Neuronal stem cell (in vitro differentiated cells): ENCODE data around the gene MYL10.
A peak's percentile ranks its signal among the peaks of the same experiment; 100 is the strongest.

ENCODE experiments used
- DNase-seq: peaks from one replicate; pipeline ENCODE4 v3.0.0-alpha.2; 2013; ENCODE audit warnings: low spot score
- H2AFZ ChIP-seq: one replicate; pipeline ENCODE4 v1.6.1; 2013; ENCODE audit warnings: mild to moderate bottlenecking, low read length, inconsistent platforms
- H2AK5ac ChIP-seq: 2 replicates; pipeline ENCODE4 v1.6.1; 2013; ENCODE audit warnings: low read depth, mild to moderate bottlenecking, inconsistent platforms, low read length, moderate library complexity, mixed read lengths
- H2BK120ac ChIP-seq: 2 replicates; pipeline ENCODE4 v1.6.1; 2013; ENCODE audit warnings: low read depth, mild to moderate bottlenecking, inconsistent platforms, low read length, moderate library complexity, mixed read lengths
- H2BK12ac ChIP-seq: one replicate; pipeline ENCODE4 v1.6.1; 2013; ENCODE audit warnings: low read length, inconsistent platforms
- H2BK15ac ChIP-seq: 2 replicates; pipeline ENCODE4 v1.6.1; 2013; ENCODE audit warnings: mild to moderate bottlenecking, low read length, inconsistent platforms, mixed read lengths
- H2BK5ac ChIP-seq: one replicate; pipeline ENCODE4 v1.6.1; 2013; ENCODE audit warnings: inconsistent platforms, mild to moderate bottlenecking, low read length, moderate library complexity
- H3K14ac ChIP-seq: one replicate; pipeline ENCODE4 v1.6.1; 2013; ENCODE audit warnings: low read length, inconsistent platforms
- H3K18ac ChIP-seq: 2 replicates; pipeline ENCODE4 v1.6.1; 2013; ENCODE audit warnings: low read length, inconsistent platforms
- H3K23ac ChIP-seq: 2 replicates; pipeline ENCODE4 v1.6.1; 2013; ENCODE audit warnings: low read depth, mild to moderate bottlenecking, mixed read lengths, low read length, inconsistent platforms; ENCODE audit not compliant: poor library complexity
- H3K27ac ChIP-seq: replicated peaks from 3 replicates; pipeline ENCODE4 v1.5.1; 2013; ENCODE audit warnings: low read length, inconsistent platforms
- H3K27me3 ChIP-seq, 3 experiments: 2 replicates each; pipeline ENCODE4 v1.6.1; 2013; ENCODE audit warnings: low read length in 3 of 3, mild to moderate bottlenecking in 2 of 3, inconsistent platforms in 1 of 3, low read depth in 1 of 3, mixed read lengths in 1 of 3, moderate library complexity in 1 of 3; ENCODE audit not compliant: control insufficient read depth in 3 of 3, insufficient read depth in 3 of 3
- H3K36me3 ChIP-seq, 2 donors: replicated peaks in 1 of 2; 2 replicates each; pipeline ENCODE4 v1.6.1; 2013; ENCODE audit warnings: low read length in 2 of 2; ENCODE audit not compliant: control insufficient read depth in 2 of 2, insufficient read depth in 2 of 2
- H3K4ac ChIP-seq: 2 replicates; pipeline ENCODE4 v1.6.1; 2013; ENCODE audit warnings: inconsistent platforms, mild to moderate bottlenecking, low read length, moderate library complexity
- H3K4me1 ChIP-seq, 2 donors: 1 replicate in 1 of 2; 2 replicates in 1 of 2; pipeline ENCODE4 v1.6.1; 2013; ENCODE audit warnings: low read length in 2 of 2, low read depth in 1 of 2; ENCODE audit not compliant: control insufficient read depth in 2 of 2, insufficient read depth in 1 of 2
- H3K4me2 ChIP-seq: one replicate; pipeline ENCODE4 v1.6.1; 2013; ENCODE audit warnings: mild to moderate bottlenecking, low read length, inconsistent platforms; ENCODE audit not compliant: insufficient read depth, poor library complexity, severe bottlenecking
- H3K4me3 ChIP-seq, 2 donors: 2 replicates each; pipeline ENCODE4 v1.5.1; 2013; ENCODE audit warnings: low read length in 2 of 2, mild to moderate bottlenecking in 2 of 2, inconsistent platforms in 1 of 2, moderate library complexity in 1 of 2
- H3K79me1 ChIP-seq: one replicate; pipeline ENCODE4 v1.6.1; 2013; ENCODE audit warnings: low read depth, mild to moderate bottlenecking, inconsistent platforms, low read length, moderate library complexity
- H3K9ac ChIP-seq: one replicate; pipeline ENCODE4 v1.6.1; 2013; ENCODE audit warnings: mild to moderate bottlenecking, low read depth, low read length, inconsistent platforms; ENCODE audit not compliant: poor library complexity
- H3K9me3 ChIP-seq, 2 donors: replicated peaks in 1 of 2; 2 replicates each; pipeline versions ENCODE3 to v1.6.1; 2013; ENCODE audit warnings: low read length in 2 of 2, mild to moderate bottlenecking in 2 of 2, inconsistent platforms in 1 of 2, low read depth in 1 of 2, mixed read lengths in 1 of 2, moderate library complexity in 1 of 2; ENCODE audit not compliant: control insufficient read depth in 2 of 2, insufficient read depth in 1 of 2
- H4K8ac ChIP-seq: one replicate; pipeline ENCODE4 v1.6.1; 2013; ENCODE audit warnings: low read depth, mild to moderate bottlenecking, inconsistent platforms, low read length, moderate library complexity
- H4K91ac ChIP-seq: one replicate; pipeline ENCODE4 v1.6.1; 2013; ENCODE audit warnings: low read length, low read depth, mild to moderate bottlenecking, inconsistent platforms; ENCODE audit not compliant: poor library complexity
- WGBS, 2 donors: extraction: QIAGEN DNeasy Blood & Tissue Kit; methylation state at CpG; one replicate each; pipeline ENCODE4 v1.1.7; 2013; ENCODE audit warnings: missing lambda C conversion rate in 2 of 2, mixed read lengths in 1 of 2; ENCODE audit not compliant: insufficient read length in 2 of 2, insufficient replicate concordance in 1 of 2; ENCODE audit errors: extremely low coverage in 2 of 2; 5-methylcytosine and 5-hydroxymethylcytosine counted together

Gene MYL10

DNA sequence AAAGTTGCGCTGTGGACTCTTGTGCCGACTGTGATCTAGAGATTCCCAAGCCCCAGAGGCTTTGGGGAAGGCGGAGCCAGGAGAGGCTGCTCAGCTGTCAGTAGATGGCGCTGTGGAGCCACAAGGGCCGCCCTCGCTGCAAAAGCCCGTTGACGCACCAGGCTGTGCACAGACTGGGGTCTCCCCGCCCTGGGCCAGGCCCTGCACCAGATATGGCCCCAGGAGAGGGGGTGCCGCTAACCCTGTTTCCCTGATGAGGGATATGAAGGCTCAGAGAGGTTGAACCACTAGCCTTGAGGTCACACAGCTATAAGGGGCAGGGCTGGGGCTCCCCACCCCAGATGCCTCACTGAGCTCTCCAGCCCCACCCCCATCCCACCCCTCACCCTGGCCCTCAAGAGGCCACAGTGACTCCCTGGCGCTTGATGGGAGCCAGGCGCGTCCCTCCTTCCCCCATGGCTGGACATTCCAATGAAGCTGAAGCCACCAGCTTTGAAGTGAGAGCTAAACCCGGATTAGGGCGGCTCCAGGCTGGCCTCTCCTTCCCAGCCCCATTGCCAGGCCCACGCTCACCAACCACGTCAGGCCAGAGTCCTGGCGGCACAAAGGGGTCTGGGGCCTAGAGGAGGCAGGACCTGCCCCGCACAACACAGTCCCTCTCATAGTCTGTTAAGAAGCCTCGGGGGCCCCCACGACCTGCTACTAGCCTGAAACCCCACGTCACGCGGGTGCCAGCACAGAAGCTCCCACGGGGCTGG lies 26.4 kb downstream of the MYL10 start:
- Histone ChIP-seq H4K91ac (no peak overlapping the region), H3K4me3 (no peak overlapping the region), H2BK5ac (no peak overlapping the region), H2BK12ac (peak overlapping the region; percentile 79), H3K27me3 (peaks cover 0 to 17% (median 0%) of the 10 kb centered on the region in 3 experiments), H3K36me3 (no peaks in the 10 kb centered on the region), H3K4me1 (peaks cover 0 to 6% of the 10 kb centered on the region in 2 donors), H3K9ac (no peak overlapping the region), H3K4me2 (no peak overlapping the region), H3K9me3 (no peaks in the 10 kb centered on the region), H2BK15ac (peak overlapping the region; percentile 86), H2BK120ac (no peak overlapping the region), H4K8ac (no peak overlapping the region), H2AK5ac (peak overlapping the region; percentile 81), H3K14ac (no peak overlapping the region), H3K27ac (peak overlapping the region; percentile 1), H3K79me1 (no peaks in the 10 kb centered on the region), H3K4ac (no peak overlapping the region), H3K23ac (no peak overlapping the region), H2AFZ (peak overlapping the region; percentile 68), H3K18ac (peak overlapping the region; percentile 90)
- peak; percentile 87 for DNase-seq
- no CpG with 5 or more reads among the region's 25 CpGs for WGBS, 2 donors

DNA sequence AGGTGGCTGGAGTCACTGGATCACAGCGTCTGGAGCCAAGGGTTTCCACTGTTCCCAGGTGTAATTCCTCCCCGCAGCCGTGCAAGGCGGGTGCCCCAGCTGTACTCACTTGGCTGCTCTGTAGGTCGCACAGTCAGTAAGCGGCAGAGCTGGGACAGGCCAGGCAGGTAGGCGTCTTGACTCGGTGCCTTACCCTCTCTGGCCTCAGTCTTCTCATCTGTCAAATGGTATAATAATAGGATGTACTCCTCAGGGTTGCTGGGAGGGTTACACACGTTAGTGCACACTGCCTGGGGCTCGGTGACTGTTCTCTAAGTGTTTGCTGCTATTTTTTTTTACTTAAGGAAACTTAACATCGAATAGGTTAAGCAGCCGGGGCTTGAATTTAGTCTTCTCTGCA lies 27.0 kb downstream of the MYL10 start:
- Histone ChIP-seq H3K9me3 (no peaks in the 10 kb centered on the region), H2BK15ac (peak overlapping the region; percentile 2), H2BK5ac (no peak overlapping the region), H4K8ac (no peak overlapping the region), H3K27me3 (peaks cover 0 to 17% (median 0%) of the 10 kb centered on the region in 3 experiments), H3K4me2 (no peak overlapping the region), H3K4ac (no peak overlapping the region), H3K27ac (no peak overlapping the region), H3K9ac (no peak overlapping the region), H3K36me3 (no peaks in the 10 kb centered on the region), H2BK12ac (no peak overlapping the region), H3K23ac (no peak overlapping the region), H2AK5ac (peak overlapping the region; percentile 33), H3K14ac (no peak overlapping the region), H3K18ac (no peak overlapping the region), H4K91ac (no peak overlapping the region), H2BK120ac (no peak overlapping the region), H3K4me1 (peaks cover 0 to 6% of the 10 kb centered on the region in 2 donors), H2AFZ (no peak overlapping the region), H3K79me1 (no peaks in the 10 kb centered on the region), H3K4me3 (no peak overlapping the region)
- no CpG with 5 or more reads among the region's 12 CpGs for WGBS, 2 donors
- no peak for DNase-seq

DNA sequence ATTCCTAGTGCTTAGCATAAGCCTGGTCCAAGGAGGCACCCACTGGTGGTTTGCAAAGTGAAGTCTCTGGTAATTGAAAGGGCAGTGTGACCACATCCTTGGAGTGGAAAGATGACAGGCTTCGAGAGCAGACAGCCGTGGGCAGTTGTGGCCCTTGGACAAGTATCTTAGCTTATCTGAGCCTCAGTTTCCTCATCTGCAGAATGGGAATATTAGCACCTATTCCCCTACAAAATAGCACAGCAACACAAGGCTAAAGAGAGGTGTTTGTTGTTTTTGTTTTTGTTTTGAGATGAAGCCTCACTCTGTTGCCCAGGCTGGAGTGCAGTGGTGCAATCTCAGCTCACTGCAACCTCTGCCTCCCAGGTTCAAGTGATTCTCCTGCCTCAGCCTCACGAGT lies 29.3 kb downstream of the MYL10 start:
- no peak overlapping the region for H2AFZ ChIP-seq
- no peak for DNase-seq
- no peak overlapping the region for H3K14ac ChIP-seq
- no peak overlapping the region for H3K9ac ChIP-seq
- peaks cover 0 to 6% of the 10 kb centered on the region in 2 donors for H3K4me1 ChIP-seq
- H3K4me2 ChIP-seq: no peak overlapping the region
- peak overlapping the region; percentile 1 for H2BK15ac ChIP-seq
- no peak overlapping the region for H3K18ac ChIP-seq
- no peak overlapping the region for H3K23ac ChIP-seq
- peaks cover 0 to 17% (median 0%) of the 10 kb centered on the region in 3 experiments for H3K27me3 ChIP-seq
- peak overlapping the region; percentile 56 for H2AK5ac ChIP-seq
- no CpG with 5 or more reads among the region's 3 CpGs for WGBS, 2 donors
- H3K9me3 ChIP-seq: no peaks in the 10 kb centered on the region
- H3K36me3 ChIP-seq: no peaks in the 10 kb centered on the region
- no peak overlapping the region for H2BK120ac ChIP-seq
- H3K79me1 ChIP-seq: no peaks in the 10 kb centered on the region
- no peak overlapping the region for H3K4me3 ChIP-seq
- H4K8ac ChIP-seq: no peak overlapping the region
- H3K27ac ChIP-seq: no peak overlapping the region
- no peak overlapping the region for H2BK12ac ChIP-seq
- H3K4ac ChIP-seq: no peak overlapping the region
- no peak overlapping the region for H4K91ac ChIP-seq
- H2BK5ac ChIP-seq: no peak overlapping the region

DNA sequence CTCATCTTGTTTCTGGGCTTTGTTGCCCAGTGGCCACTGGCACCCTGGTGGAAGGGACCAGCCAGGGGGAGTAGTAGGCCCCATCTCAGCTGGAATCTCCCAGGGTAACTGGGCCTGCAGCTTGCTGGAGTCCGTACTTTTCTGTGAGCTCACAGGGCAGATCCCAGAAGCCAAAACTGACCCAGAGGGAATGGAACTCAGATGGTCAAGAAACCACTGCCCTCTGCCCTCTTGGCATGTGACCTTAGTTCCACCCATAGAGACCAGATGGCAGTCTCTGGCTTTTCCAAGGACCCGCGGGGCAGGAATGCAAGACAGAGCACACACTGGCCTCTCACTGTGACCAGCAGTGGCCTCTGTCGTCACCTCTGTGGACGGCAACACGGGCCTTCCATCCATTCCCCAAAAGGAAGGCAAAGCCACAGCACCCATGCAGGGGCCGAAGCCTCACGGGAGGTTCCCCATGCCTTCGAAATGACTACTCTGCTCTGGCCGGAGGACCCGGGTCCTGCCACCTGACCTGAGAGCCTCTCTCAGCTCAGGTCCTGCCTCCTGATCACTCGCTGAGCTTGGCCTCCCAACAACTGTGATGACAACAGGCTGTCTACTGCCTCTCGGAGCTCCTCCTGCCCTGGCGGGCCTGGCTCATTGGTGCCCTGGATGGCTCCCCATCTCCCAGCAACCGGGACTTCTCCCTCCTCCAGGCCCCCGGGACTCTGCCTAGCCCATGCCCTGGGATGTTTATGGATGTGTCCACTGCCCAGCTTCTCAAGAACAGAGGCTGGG lies 29.9 kb downstream of the MYL10 start:
- Histone ChIP-seq H2AFZ (peak overlapping the region; percentile 33), H4K91ac (no peak overlapping the region), H3K79me1 (no peaks in the 10 kb centered on the region), H3K27ac (no peak overlapping the region), H3K23ac (no peak overlapping the region), H3K9me3 (no peaks in the 10 kb centered on the region), H3K36me3 (no peaks in the 10 kb centered on the region), H3K14ac (no peak overlapping the region), H3K4me1 (peaks cover 0 to 6% of the 10 kb centered on the region in 2 donors), H2BK15ac (peak overlapping the region; percentile 1), H3K18ac (peak overlapping the region; percentile 32), H2BK12ac (no peak overlapping the region), H3K4ac (no peak overlapping the region), H3K27me3 (peaks cover 0 to 17% (median 0%) of the 10 kb centered on the region in 3 experiments), H2AK5ac (peak overlapping the region; percentile 56), H3K9ac (no peak overlapping the region), H3K4me3 (no peak overlapping the region), H3K4me2 (no peak overlapping the region), H2BK5ac (no peak overlapping the region), H2BK120ac (no peak overlapping the region), H4K8ac (no peak overlapping the region)
- DNase-seq: no peak
- WGBS, 2 donors: no CpG with 5 or more reads among the region's 16 CpGs
